ACHN (cell line): ENCODE measurements around the gene BEX1.
"Not testable (repeated sequence)": the region's sequence is repeated elsewhere in the genome, so short reads cannot be mapped to it uniquely, and the experiment has no call there.

Experiments
- DNase-seq: peaks from one replicate; pipeline ENCODE4 v3.0.0-alpha.2; 2015
- in situ Hi-C: cut with HindIII; loops from 2 replicates; pipeline ENCODE4 v1.10.0; 2017; ENCODE audit warnings: low sequenced_read_pairs, low pct_ligation_motif_present, low pct_unique_long_range_greater_than_20kb

Gene BEX1

DNA sequence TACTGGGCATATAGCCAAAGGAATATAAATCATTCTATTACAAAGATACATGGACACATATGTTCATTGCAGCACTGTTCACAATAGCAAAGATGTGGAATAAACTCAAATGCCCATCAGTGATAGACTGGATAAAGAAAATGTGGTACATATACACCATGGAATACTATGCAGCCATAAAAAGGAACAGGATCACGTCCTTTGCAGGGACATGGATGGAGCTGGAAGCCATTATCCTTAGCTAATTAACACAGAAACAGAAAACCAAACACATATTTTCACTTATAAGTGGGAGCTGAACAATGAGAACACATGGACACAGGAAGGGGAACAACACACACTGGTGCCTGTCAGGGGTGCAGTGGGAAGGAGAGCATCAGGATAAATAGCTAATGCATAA lies 30.6 kb downstream of the BEX1 start:
- DNase-seq, in situ Hi-C loops: not testable (repeated sequence)

- in situ Hi-C loops: no loop called here
Measured at GRCh38 chrX:103017542-103017941, 46.4 kb downstream of the BEX1 start.

DNA sequence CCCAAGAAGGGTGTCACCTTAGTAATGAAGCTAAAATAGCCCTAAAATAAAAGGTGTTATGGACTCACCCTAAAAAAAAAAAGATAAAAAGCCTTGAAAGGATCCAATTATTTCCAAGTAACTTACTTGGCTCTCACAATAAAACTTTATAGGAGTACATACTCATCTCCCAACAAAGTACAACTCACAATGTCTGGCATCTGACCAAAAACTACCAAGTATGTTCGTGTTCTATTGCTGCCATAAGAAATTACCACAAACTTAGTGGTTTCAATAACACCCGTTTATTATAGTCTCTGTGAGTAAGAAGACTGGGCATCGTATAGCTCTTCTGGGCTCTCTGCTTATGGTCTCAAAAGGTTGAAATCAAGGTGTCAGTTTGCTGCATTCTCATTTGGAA lies 51.0 kb downstream of the BEX1 start:
- in situ Hi-C loops: no loop called here
- DNase-seq: no peak

More at GRCh38 chrX:103017542-103017941, 46.4 kb downstream of the BEX1 start:
- no peak for DNase-seq
